Measurements from ENCODE around the gene CD300C. TPM values are rescaled to one million over a fixed set of nuclear protein-coding genes. Genes with fewer than 3 reads are reported as not detected.
A peak's percentile ranks its signal among the peaks of the same experiment; 100 is the strongest.

CD300C gene
- total RNA-seq, 1 experiment from 2014 or later, result not detected

DNA sequence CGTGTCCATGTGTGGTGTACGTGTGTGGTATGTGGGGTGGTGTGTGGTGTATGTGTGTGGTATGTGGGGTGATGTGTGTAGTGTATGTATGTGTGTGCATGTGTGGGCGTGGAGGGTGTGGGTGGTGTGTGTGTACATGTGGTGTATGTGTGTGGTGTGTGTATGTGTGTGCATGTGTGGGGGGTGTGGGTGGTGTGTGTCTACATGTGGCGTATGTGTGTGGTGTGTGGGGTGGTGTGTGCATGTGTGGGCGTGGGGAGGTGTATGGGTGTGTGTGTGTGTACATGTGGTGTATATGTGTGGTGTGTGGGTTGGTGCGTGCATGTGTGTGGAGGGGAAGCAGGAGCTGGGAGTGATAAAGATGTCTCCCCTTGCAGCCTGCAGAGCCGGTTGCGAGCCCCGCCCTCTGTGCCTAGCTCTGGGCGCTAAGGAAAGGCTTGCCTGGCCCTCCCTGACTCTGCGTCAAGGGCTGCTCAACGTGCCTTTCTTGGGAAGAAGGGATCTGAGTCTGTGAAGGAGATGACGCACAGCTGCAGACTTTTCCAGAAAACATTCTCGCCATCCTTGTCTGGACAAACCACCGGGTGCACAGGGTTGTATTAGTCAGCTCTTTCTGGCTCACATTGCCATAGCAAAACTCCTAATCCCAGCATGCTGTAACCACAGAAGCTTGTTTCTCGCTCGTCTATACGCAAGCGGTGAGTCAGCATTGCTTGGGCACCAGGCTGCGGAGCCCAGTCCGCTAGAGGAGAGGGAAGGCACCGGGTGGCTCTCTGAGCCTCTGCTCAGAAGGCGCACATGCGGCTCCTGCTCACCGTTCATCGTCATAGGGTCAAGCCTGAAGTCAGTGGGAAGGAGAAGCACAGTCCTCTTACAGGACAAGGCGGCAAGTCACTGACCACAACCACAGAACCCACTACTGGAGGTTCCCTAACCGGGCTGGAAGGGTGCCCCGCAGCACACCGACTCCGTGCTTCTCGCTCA is 23.4 kb upstream of the CD300C start:
- peaks cover 11% of the 10 kb centered on the region; the same call in 1 of the 2 replicates for H3K4me1 ChIP-seq (ENCODE audit: control insufficient read depth, insufficient read depth, low read length)
- ATAC-seq, result peak; percentile 96
- H3K27me3 ChIP-seq (ENCODE audit: control insufficient read depth, insufficient read depth, low read length), result peaks cover 2% of the 10 kb centered on the region; the same call in 1 of the 2 replicates
- H3K27ac ChIP-seq (ENCODE audit: low read length), result no peak overlapping the region
- in situ Hi-C loops (cut with HindIII; ENCODE audit: low pct_unique_long_range_greater_than_20kb, low sequenced_read_pairs) (no loop called here), intact Hi-C loops (cut with micrococcal nuclease; ENCODE audit: unreplicated experiment) (loop anchor here (5.0 kb wide), 1 partner anchor 168 kb away; the partner anchor contains the start of gene RAB37)
- ChIA-PET POLR2A (interaction anchor here (0.6 kb wide), 1 partner anchor 305 kb away, joined by 3 read pairs; no protein-coding TSS in a partner anchor), CTCF (interaction anchor here (0.5 kb wide), 1 partner anchor 200 kb away, joined by 4 read pairs; no protein-coding TSS in a partner anchor)
- TF ChIP-seq TCF7L2 (IDR thresholded peaks at IDR 0.05; ENCODE audit: low read depth, low read length) (no peak), POLR2AphosphoS5 (IDR thresholded peaks at IDR 0.05; ENCODE audit: low read depth, low read length) (peak; percentile 39; the same call in 1 of the 2 replicates), SIN3A (IDR thresholded peaks at IDR 0.05; ENCODE audit: borderline replicate concordance, insufficient read depth, low read depth, low read length) (no peak)
- TF ChIP-seq, protein P1, sequence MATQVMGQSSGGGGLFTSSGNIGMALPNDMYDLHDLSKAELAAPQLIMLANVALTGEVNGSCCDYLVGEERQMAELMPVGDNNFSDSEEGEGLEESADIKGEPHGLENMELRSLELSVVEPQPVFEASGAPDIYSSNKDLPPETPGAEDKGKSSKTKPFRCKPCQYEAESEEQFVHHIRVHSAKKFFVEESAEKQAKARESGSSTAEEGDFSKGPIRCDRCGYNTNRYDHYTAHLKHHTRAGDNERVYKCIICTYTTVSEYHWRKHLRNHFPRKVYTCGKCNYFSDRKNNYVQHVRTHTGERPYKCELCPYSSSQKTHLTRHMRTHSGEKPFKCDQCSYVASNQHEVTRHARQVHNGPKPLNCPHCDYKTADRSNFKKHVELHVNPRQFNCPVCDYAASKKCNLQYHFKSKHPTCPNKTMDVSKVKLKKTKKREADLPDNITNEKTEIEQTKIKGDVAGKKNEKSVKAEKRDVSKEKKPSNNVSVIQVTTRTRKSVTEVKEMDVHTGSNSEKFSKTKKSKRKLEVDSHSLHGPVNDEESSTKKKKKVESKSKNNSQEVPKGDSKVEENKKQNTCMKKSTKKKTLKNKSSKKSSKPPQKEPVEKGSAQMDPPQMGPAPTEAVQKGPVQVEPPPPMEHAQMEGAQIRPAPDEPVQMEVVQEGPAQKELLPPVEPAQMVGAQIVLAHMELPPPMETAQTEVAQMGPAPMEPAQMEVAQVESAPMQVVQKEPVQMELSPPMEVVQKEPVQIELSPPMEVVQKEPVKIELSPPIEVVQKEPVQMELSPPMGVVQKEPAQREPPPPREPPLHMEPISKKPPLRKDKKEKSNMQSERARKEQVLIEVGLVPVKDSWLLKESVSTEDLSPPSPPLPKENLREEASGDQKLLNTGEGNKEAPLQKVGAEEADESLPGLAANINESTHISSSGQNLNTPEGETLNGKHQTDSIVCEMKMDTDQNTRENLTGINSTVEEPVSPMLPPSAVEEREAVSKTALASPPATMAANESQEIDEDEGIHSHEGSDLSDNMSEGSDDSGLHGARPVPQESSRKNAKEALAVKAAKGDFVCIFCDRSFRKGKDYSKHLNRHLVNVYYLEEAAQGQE (IDR thresholded peaks at IDR 0.05; ENCODE audit: insufficient read depth in 1 of 2, low read depth in 2 of 2, low read length in 1 of 2), result no peak
- TF ChIP-seq, protein P2, sequence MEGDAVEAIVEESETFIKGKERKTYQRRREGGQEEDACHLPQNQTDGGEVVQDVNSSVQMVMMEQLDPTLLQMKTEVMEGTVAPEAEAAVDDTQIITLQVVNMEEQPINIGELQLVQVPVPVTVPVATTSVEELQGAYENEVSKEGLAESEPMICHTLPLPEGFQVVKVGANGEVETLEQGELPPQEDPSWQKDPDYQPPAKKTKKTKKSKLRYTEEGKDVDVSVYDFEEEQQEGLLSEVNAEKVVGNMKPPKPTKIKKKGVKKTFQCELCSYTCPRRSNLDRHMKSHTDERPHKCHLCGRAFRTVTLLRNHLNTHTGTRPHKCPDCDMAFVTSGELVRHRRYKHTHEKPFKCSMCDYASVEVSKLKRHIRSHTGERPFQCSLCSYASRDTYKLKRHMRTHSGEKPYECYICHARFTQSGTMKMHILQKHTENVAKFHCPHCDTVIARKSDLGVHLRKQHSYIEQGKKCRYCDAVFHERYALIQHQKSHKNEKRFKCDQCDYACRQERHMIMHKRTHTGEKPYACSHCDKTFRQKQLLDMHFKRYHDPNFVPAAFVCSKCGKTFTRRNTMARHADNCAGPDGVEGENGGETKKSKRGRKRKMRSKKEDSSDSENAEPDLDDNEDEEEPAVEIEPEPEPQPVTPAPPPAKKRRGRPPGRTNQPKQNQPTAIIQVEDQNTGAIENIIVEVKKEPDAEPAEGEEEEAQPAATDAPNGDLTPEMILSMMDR (IDR thresholded peaks at IDR 0.05), result no peak
- DNase-seq (ENCODE audit: low read depth, low spot score), result peak; percentile 91
- H3K4me3 ChIP-seq (ENCODE audit: low read depth in 2 of 2, low read length in 2 of 2), result no peak overlapping the region
- no TSS peak for BruUV-seq (replicated peaks)
- no peaks in the 10 kb centered on the region for H3K9me3 ChIP-seq (ENCODE audit: control insufficient read depth, insufficient read depth, low read depth, low read length)
- H3K36me3 ChIP-seq (ENCODE audit: control insufficient read depth, insufficient read depth, low read length), result no peaks in the 10 kb centered on the region

GRCh38 chr17:74568106-74568873 is 22.4 kb upstream of the CD300C start:
- intact Hi-C loops (cut with micrococcal nuclease; ENCODE audit: unreplicated experiment), result loop anchor here (5.0 kb wide), 1 partner anchor 169 kb away; the partner anchor contains the start of gene RAB37
- Histone ChIP-seq H3K9me3 (ENCODE audit: control insufficient read depth, insufficient read depth, low read depth, low read length) (no peaks in the 10 kb centered on the region), H3K27ac (ENCODE audit: low read length) (no peak overlapping the region), H3K4me3 (ENCODE audit: low read depth in 2 of 2, low read length in 2 of 2) (no peak overlapping the region), H3K27me3 (ENCODE audit: control insufficient read depth, insufficient read depth, low read length) (no peaks in the 10 kb centered on the region), H3K4me1 (ENCODE audit: control insufficient read depth, insufficient read depth, low read length) (peaks cover 11% of the 10 kb centered on the region; the same call in 1 of the 2 replicates), H3K36me3 (ENCODE audit: control insufficient read depth, insufficient read depth, low read length) (no peaks in the 10 kb centered on the region)
- ATAC-seq (no peak), DNase-seq (ENCODE audit: low read depth, low spot score) (no peak)
- ChIA-PET CTCF (no interaction called here), POLR2A (interaction anchor here (0.6 kb wide), 1 partner anchor 22 kb away, joined by 3 read pairs; no protein-coding TSS in a partner anchor)
- no TSS peak for BruUV-seq (replicated peaks)
- in situ Hi-C loops (cut with HindIII; ENCODE audit: low pct_unique_long_range_greater_than_20kb, low sequenced_read_pairs), result no loop called here
- no peak for TF ChIP-seq SIN3A (IDR thresholded peaks at IDR 0.05; ENCODE audit: borderline replicate concordance, insufficient read depth, low read depth, low read length)
